Measurements from ENCODE around the gene NAALADL1. TPM values are rescaled to one million over a fixed set of nuclear protein-coding genes. Genes with fewer than 3 reads are reported as not detected.

Gene NAALADL1
- total RNA-seq, 1 experiment from 2014 or later: 0.88 TPM

DNA sequence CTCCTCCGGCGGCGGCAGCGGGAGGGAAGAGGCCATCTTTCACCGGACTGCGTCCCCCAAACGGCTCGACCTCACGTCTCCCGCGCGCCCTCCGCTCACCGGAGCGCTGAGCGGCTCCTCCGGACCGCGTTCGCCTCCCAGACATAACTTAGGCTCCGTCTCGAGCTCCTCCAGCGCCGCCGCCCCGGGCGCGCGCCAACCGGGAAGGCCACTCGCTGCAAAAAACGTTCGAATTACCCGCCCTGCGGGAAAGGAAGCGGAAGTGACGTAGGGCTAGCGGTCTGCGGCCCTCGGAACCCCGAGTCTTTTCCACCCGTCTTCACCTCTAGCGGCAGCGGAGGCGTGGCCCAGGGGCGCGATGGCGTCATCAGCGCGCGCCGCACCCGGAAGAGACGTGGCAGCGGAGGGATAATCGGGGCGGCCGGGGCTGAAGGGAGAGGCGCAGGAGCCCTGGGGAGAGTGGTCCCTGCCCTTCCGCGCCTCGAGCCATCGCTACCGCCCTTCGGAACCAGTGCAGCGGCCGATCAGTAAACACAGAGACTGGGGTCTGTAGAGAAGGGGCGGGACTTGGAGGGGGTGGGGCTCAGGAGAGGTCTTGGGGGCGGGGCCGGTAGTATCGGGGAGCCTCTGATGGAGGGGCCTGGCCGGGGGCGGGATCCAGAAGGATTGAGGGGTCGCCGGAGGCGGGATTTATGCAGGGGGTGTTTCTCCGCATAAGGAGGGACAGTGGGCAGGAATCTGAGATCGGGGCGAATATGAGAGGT, 25.7 kb upstream of the NAALADL1 start, which contains the start of the genes CDCA5 and ZFPL1:
Gene CDCA5, minus strand, starts transcription at position 207 of the 764 bp plus-strand sequence. Its CDS starts 62 bp downstream, at position 145.
Gene ZFPL1, plus strand, starts transcription at position 389 of the 764 bp plus-strand sequence. CDS start 477 bp downstream, outside the sequence.
- in situ Hi-C loops (cut with HindIII; ENCODE audit: low pct_unique_long_range_greater_than_20kb, low sequenced_read_pairs): no loop called here
- peak; percentile 90 for DNase-seq (ENCODE audit: low read depth)

DNA sequence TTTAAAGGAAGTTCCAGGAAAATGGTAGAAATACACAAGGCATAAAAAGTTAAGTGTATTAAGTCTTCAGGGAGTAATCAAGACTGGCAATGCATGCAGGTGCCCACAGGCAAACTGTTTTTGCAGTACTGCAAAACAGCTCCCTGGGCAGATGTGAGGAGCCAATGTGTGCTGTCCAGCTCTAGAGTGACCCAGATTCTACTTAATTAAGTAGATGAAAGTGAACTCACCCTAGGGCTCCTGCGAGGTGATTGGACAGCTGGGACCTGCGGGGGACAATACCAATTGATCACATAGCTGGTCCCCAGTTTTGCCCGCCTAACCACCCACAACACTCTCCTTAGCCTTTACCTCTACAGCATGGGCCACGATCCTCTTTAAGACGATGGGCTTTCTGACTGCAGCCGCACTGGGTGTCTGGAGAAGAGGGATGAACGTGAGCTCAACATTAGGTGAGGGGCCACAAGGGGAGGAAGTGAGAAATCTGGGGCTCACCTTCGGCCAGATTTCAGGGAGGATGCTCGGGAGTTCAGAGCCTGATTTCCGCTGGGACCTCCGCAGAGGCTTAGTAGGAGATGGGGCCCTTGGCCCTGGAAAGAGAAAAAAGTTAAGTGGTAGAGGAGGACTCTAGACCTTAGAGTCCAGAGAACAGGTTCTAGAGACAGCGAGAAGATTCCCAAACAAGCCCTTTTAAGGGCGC, 24.9 kb upstream of the NAALADL1 start:
- in situ Hi-C loops (cut with HindIII; ENCODE audit: low pct_unique_long_range_greater_than_20kb, low sequenced_read_pairs): no loop called here
- no peak for DNase-seq (ENCODE audit: low read depth)

DNA sequence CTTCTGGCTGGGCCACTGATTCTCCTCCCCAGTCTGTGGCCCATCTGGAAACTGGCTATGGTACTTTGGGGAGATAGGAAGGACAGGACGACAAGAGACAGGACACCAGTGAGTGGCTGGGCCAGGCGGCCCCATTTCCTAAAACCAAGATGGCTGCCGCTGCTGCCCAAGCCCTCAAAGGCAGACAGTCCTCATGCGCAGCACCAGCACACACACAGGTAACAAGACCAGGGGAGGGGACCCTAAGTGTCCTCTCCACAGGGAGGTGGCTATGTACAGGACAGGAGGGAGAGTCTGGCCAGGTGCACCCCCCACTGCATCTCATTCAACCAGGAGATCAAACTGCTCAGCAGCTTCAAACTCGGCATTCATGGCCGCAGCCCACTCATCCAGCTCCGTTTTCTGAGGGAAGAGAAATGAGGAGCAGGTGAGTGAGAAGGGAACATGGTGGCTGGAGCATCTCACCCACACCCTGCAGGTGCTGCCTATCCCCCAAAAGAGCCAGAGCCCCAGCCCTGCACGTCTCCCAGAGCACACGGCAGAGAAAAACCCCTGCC, 20.5 kb upstream of the NAALADL1 start:
- in situ Hi-C loops (cut with HindIII; ENCODE audit: low pct_unique_long_range_greater_than_20kb, low sequenced_read_pairs): no loop called here
- no peak for DNase-seq (ENCODE audit: low read depth)

DNA sequence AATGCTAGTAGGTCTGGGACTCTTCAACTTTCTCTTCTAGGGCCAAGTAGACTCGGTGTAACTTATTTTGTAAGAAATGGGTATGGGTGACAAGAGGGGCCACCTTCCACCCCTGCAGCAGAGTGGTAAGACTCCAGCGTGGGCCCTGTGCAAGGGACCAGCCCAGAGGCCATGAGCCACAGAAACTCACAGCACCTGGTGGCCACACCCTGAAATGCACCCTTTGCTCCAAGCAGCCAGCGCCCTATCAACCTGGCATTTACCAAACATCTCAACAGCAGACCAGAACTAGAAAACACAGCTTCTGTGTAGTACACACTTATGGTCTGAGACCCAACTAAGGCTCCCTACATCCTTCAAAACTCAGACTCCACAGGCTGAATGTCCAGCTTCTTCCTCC, 19.8 kb upstream of the NAALADL1 start:
- DNase-seq (ENCODE audit: low read depth): peak; percentile 17
- in situ Hi-C loops (cut with HindIII; ENCODE audit: low pct_unique_long_range_greater_than_20kb, low sequenced_read_pairs): no loop called here

DNA sequence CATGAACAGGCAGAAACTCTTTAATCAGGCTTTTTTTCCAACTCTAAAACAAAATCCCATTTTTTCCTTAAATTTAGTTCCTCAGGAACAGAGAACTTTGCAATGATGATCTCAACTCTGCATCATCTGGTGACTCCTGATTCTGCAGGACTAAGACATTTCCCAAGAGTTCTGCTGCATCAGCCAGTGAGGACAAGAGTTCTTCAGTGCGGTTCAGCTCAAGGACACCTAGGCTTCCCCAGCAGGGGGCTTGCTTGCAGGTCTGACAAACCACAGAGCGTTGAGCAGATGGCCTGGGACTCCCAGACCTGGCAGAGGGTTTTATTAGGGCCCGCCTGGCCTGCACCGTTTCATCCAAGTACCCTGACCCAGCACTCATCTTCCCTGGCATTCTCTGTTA, 19.1 kb upstream of the NAALADL1 start:
- DNase-seq (ENCODE audit: low read depth): no peak
- in situ Hi-C loops (cut with HindIII; ENCODE audit: low pct_unique_long_range_greater_than_20kb, low sequenced_read_pairs): no loop called here

DNA sequence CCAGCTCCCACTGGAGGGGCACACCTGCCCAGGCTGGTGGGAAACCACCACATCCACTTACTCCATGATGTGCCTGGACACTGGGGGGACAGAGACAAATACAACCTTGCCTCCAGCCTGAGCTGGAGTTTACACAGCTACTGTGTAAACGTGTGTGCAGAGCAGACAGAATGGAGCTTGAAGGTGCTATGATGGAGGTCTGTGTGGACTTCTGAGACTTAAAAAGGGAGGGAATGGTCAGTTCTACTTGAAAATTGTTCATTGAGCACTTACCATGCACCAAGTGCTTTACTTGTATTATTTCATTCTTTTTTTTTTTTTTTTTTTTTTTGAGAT, 14.2 kb upstream of the NAALADL1 start:
- in situ Hi-C loops (cut with HindIII; ENCODE audit: low pct_unique_long_range_greater_than_20kb, low sequenced_read_pairs): no loop called here
- no peak for DNase-seq (ENCODE audit: low read depth)

DNA sequence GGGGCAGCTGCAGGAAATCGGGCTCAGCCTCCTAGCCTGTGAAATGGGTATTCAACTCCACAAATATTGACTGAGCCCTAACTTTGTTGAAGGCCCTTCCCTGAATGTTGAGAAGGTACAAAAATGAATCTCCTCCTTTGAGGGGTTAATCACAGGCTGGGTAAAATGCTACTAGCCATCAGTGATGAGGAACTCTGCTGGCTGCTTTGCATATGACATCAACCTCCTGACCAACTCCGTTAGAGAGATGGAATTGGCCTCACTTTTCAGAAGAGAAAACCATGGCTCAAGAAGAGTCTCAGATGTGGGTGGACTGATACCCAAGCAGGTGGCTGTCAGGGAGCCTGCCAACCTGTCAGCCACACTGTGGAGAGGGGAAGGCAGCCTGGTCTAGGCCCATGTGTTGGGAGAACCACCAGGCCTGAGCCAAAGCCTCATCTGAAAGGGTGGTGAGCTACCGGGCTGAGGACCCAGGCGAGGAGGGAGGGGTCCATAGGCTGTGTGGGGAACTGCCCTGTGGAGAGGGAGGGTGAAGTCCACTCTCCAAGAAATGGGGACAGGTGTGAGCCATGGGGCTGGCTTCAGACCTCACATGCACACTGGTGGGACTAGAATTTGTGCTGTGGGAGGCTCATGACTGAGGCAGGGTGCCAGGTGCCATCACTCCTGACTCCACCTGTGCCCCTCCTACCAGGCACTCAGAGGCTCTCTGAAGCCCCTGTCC, 13.7 kb upstream of the NAALADL1 start:
- DNase-seq (ENCODE audit: low read depth): no peak
- in situ Hi-C loops (cut with HindIII; ENCODE audit: low pct_unique_long_range_greater_than_20kb, low sequenced_read_pairs): no loop called here

DNA sequence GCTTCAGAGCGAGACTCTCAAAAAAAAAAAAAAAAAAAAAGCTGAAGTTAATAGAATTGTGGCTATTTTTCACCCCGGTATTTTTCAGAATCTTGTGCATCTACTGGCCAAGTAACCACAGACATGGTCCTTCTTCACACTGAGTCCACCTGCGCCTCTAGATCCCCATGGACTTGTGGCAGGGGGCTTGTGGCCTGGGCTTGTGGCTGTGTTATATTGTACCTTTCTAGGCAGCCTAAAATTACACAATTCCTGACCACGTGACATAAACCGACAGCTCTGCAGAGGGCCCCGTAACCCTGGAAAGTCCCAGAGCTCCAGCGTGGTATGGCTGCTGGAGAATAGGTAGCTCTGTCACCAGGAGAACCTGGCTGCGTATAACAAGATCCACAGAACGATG, 10.9 kb upstream of the NAALADL1 start:
- no peak for DNase-seq (ENCODE audit: low read depth)
- in situ Hi-C loops (cut with HindIII; ENCODE audit: low pct_unique_long_range_greater_than_20kb, low sequenced_read_pairs): no loop called here

DNA sequence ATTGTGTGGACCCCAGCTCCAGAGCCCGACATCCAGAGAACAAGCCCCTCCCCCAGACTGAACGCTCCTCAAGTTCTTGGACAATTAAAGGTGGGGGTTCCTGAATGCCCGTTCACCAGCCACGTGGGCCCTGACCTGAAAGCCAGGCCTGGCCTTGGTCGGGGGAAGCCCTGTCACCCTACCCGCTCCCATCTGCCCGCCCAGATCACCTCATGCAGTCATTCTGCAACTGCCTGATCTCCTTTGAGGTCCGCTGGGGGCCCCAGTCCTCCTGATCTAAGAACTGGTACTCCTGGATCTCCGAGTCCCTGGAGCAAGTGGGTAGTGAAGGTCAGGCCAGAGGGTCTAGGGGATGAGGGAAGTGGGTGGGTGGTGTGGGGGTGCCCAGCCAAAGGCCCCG, 9.1 kb upstream of the NAALADL1 start:
- in situ Hi-C loops (cut with HindIII; ENCODE audit: low pct_unique_long_range_greater_than_20kb, low sequenced_read_pairs): no loop called here
- DNase-seq (ENCODE audit: low read depth): no peak

DNA sequence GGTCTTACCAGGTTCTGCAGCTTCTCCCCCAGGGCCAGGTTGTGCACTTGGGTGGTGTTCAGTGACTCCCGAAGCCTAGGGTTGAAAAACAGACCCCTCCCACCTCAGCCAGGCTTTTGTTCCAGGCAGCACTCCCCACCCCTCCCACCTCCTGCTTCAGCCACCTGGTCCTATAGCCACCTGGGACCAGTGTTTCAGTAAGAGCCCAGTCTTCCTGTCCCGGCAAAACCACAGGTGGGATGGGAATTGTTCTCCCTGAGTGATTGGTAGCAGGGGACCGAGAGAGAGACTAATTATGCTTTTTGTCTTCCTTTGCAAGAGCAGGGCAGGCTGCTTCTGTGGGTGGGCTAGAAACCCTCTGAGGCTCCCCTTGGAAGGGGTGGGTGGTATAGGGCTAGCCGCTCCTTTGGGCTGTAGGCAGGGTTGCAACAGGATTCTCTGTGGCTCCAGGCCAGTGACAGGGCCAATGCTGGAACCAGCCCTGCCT, 8.5 kb upstream of the NAALADL1 start:
- DNase-seq (ENCODE audit: low read depth): no peak
- in situ Hi-C loops (cut with HindIII; ENCODE audit: low pct_unique_long_range_greater_than_20kb, low sequenced_read_pairs): no loop called here

DNA sequence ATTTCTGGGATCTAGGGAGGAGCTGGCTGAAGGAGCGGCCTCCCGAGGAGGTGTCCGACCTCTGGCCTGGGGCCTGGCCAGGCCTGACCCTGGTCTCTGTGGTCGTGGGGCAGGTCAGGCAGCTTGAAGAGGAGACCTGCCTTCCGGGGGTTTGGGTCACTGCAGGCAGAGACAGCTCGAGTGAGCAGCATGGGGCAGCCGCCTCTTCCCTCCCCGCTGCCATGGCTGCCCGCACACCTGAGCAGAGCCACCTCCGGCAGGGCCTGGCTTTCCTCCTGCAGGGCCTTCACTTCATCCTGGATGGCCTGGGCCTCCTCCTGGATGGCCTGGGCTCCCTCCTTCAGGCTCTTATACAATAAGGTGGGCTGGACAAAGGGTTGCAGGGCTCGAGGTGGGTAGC, 8.0 kb upstream of the NAALADL1 start:
- in situ Hi-C loops (cut with HindIII; ENCODE audit: low pct_unique_long_range_greater_than_20kb, low sequenced_read_pairs): no loop called here
- DNase-seq (ENCODE audit: low read depth): no peak

DNA sequence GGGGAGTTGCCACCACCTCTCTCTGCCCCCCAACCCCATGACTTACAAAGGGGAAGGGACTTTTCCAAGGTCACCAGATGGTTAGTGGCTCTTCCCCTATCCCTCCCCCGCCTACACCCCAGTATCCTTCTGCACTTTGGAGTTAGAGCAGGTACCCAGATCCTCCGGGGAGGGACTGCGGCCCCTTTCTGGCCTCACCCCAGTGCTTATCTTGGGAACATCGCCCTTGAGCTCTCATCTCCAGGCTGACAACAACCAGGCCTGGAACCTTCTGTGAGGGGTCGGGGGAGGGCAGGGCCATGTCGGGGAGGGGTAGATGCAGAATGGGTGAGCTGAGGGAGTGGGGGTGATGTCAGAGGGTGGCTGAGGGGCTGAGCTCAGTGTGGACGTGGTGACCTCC, 7.5 kb upstream of the NAALADL1 start:
- in situ Hi-C loops (cut with HindIII; ENCODE audit: low pct_unique_long_range_greater_than_20kb, low sequenced_read_pairs): no loop called here
- DNase-seq (ENCODE audit: low read depth): no peak

DNA sequence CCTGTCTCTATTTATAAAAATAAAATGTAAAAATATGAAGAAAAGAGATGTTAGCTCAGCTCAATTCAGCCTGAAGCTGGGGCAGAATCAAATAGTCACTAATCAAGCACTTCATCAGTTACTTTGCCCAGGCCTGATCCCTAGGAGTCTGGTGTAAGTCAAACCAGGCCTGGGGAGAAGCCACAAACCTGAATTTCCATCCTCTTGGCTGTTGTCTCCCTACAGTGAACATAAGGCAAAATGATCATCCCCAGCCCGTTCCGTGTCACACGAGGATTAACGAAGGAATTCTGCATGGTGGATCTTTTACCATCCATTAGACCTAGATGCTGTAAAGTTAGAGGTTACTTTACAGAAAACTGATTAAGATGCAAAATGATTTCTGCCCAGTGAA, 6.5 kb upstream of the NAALADL1 start:
- in situ Hi-C loops (cut with HindIII; ENCODE audit: low pct_unique_long_range_greater_than_20kb, low sequenced_read_pairs): no loop called here
- no peak for DNase-seq (ENCODE audit: low read depth)

DNA sequence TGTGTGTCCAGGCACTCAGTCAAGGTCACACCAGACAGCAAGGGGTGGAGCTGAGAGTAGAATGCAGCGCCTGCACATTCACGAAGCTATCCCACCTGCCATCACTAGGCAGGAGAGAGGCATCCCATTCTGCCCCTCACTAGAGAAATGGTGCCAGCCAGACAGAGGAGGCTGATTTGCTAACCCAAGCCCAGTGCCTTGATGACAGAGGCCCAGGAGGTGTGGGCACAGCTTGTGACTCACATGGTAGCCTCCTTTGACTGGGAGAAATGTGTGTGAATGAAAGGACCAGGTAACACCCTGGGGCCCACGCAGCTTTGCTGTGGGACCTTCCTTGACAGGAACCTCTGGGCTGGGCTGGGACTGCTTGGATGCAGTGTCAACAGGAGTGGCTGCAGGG, 5.2 kb upstream of the NAALADL1 start:
- in situ Hi-C loops (cut with HindIII; ENCODE audit: low pct_unique_long_range_greater_than_20kb, low sequenced_read_pairs): no loop called here
- no peak for DNase-seq (ENCODE audit: low read depth)

DNA sequence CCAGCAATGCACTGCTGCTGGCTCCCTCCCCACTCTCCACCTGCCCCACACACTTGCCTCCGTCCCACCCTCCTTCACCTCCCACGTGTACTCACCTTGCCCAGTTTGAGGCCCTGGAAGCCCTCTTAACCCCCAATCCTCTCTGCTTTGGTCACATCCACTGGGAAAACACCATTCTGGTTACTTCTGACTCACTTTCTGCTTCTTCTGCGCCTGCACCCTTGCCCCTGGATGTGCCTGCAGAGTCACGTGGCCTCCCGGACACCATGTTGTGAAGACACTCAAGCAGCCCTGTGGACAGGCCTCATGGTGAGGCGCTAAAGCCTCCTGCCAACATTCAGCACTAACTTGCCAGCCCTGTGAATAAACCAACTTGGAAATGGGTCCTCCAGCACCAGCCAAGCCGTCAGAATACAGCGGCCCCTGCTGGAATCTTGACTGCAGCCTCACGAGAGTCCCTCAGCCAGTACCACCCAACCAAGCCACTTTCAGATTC, 2.6 kb upstream of the NAALADL1 start:
- in situ Hi-C loops (cut with HindIII; ENCODE audit: low pct_unique_long_range_greater_than_20kb, low sequenced_read_pairs): no loop called here

DNA sequence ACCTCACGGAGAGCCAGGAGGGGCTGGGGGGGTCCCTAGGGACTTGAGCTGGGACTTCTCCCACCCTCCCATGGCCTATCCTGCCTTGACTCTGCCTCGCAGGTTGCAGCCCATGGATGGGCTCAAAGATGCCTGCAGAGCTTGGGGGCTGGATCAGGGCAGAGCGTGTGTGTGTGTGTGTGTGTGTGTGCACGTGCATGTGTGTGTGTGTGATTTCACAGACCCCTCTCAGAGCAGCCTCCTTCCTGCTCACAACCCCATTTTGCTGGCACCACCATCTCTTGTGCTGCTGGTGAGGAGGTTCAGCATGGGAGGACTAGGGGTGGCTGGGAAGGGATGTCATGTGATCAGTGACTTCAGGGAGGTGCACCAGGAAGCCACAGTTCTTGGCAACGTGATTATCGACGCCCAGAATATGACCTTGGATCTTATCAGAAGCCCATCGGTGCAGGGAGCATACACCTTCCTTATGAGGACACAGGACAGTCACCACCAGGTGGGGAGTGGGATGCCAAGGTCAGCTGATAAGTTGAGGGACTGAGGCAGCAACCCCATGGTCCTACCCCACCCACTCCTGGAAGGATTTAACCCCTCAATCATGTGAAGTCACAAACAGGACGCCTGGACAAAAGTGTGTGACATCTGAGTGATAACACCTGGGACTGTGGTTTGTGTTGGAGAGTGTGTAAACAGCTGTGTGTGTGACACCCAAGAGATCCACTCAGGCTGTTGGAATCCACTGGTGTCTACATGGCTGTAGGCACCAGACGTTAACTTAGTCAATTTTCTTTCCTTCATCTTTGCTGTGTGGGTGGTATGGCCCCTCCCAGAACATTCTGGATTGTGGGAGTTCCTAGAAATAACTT, 1.8 kb upstream of the NAALADL1 start:
- DNase-seq (ENCODE audit: low read depth): no peak

More for the DNA sequence above, 2.6 kb upstream of the NAALADL1 start:
- no peak for DNase-seq (ENCODE audit: low read depth)

DNA sequence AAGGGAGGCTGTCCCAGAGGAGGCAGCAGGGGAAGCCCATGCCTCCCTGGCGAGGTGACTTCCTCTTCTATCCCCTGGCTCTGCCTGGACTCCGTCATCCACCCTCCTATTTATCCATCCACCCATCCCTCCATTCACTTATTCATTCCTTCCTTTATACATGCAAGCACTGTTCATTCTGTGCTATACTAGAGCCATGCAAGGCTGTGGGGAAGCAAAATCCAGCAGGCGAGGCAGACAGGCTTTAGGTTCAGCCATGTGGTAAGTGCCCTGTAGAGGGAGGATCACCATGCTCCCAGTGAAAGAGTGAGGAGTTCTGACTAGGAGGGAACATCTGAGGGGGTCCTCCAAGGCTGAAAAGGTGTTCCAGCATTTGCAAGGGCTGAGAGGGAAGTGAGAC, 1.2 kb upstream of the NAALADL1 start:
- no peak for DNase-seq (ENCODE audit: low read depth)
- in situ Hi-C loops (cut with HindIII; ENCODE audit: low pct_unique_long_range_greater_than_20kb, low sequenced_read_pairs): no loop called here

More for the DNA sequence above, 1.8 kb upstream of the NAALADL1 start:
- in situ Hi-C loops (cut with HindIII; ENCODE audit: low pct_unique_long_range_greater_than_20kb, low sequenced_read_pairs): no loop called here

DNA sequence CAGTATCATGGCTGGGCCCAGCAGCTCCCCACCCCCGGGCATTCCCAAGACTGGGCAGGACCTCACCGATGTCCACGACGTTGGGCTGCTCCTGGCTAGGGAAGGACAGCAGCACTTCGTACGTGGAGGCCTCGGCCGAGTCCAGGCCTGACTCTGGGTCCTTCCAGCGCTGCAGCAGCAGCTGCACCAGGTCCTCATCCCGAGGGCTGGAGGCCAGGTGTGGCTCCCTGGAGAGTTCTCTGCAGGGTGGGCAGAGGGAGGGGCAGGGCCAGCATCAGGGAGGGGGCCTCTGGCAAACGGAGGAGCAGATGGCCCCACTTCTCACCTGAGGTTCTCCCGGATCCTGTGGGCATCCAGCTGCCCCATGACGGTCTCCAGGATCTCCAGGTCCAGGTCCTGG, 341 bp downstream of the NAALADL1 start:
- in situ Hi-C loops (cut with HindIII; ENCODE audit: low pct_unique_long_range_greater_than_20kb, low sequenced_read_pairs): no loop called here
- DNase-seq (ENCODE audit: low read depth): no peak

All from Caki2 (cell line).